Skin epidermis (tissue), 12 donors: ENCODE measurements around the gene PLEKHG4.

Source experiments
- H3K27ac ChIP-seq, 21 experiments: fragments of 200-600 bp; sonication (generic) in 11 of 21; one replicate each; pipeline ENCODE4 v1.5.0; 2020; ENCODE audit warnings: mild to moderate bottlenecking in 3 of 21, inconsistent platforms in 2 of 21, moderate library complexity in 2 of 21
- H3K4me3 ChIP-seq, 7 experiments: fragments of 200-600 bp; sonication (generic) in 2 of 7; one replicate each; pipeline ENCODE4 v1.5.0; 2020; ENCODE audit warnings: inconsistent platforms in 2 of 7, mild to moderate bottlenecking in 2 of 7, moderate library complexity in 1 of 7

PLEKHG4 gene

GRCh38 chr16:67257486-67258160 is 21.7 kb upstream of the PLEKHG4 start:
- Histone ChIP-seq H3K27ac (no peak overlapping the region), H3K4me3 (no peak overlapping the region)

- no peak overlapping the region for H3K27ac ChIP-seq
- no peak overlapping the region for H3K4me3 ChIP-seq
These were observed 21.0 kb upstream of the PLEKHG4 start for GRCh38 chr16:67258161-67258835.

GRCh38 chr16:67259705-67260104 is 19.6 kb upstream of the PLEKHG4 start:
- Histone ChIP-seq H3K27ac (no peak overlapping the region), H3K4me3 (no peak overlapping the region)

- Histone ChIP-seq H3K27ac (no peak overlapping the region), H3K4me3 (no peak overlapping the region)
These were observed 18.8 kb upstream of the PLEKHG4 start for GRCh38 chr16:67260426-67261063.

GRCh38 chr16:67263201-67263600 is 16.1 kb upstream of the PLEKHG4 start:
- H3K27ac ChIP-seq = no peak overlapping the region
- H3K4me3 ChIP-seq = no peak overlapping the region

- H3K4me3 ChIP-seq = no peak overlapping the region
- H3K27ac ChIP-seq = no peak overlapping the region
These were observed 15.1 kb upstream of the PLEKHG4 start for GRCh38 chr16:67264277-67264676.

- no peak overlapping the region for H3K4me3 ChIP-seq
These were observed 14.5 kb upstream of the PLEKHG4 start for GRCh38 chr16:67264866-67265265.

GRCh38 chr16:67265834-67266233 is 13.5 kb upstream of the PLEKHG4 start:
- Histone ChIP-seq H3K27ac (no peak overlapping the region), H3K4me3 (no peak overlapping the region)

More at GRCh38 chr16:67264866-67265265, 14.5 kb upstream of the PLEKHG4 start:
- no peak overlapping the region for H3K27ac ChIP-seq

GRCh38 chr16:67268136-67268579 is 11.2 kb upstream of the PLEKHG4 start:
- Histone ChIP-seq H3K27ac (no peak overlapping the region), H3K4me3 (no peak overlapping the region)

GRCh38 chr16:67269766-67270165 is 9.6 kb upstream of the PLEKHG4 start:
- Histone ChIP-seq H3K4me3 (no peak overlapping the region), H3K27ac (no peak overlapping the region)

GRCh38 chr16:67270931-67271338 is 8.4 kb upstream of the PLEKHG4 start:
- no peak overlapping the region for H3K27ac ChIP-seq
- H3K4me3 ChIP-seq = no peak overlapping the region

- Histone ChIP-seq H3K4me3 (no peak overlapping the region), H3K27ac (no peak overlapping the region)
These were observed 7.9 kb upstream of the PLEKHG4 start for GRCh38 chr16:67271446-67271845.

GRCh38 chr16:67275321-67275720 is 4.0 kb upstream of the PLEKHG4 start:
- Histone ChIP-seq H3K27ac (no peak overlapping the region), H3K4me3 (no peak overlapping the region)

- Histone ChIP-seq H3K4me3 (peak overlapping the region in 2 of 7 experiments; percentile 13 to 76), H3K27ac (peak overlapping the region in 19 of 21 experiments; percentile 12 to 94 (median 83))
These were observed 1.9 kb upstream of the PLEKHG4 start for GRCh38 chr16:67277294-67277998.

GRCh38 chr16:67277999-67278772 is 1.1 kb upstream of the PLEKHG4 start:
- Histone ChIP-seq H3K4me3 (peak overlapping the region; percentile 46 to 87 (median 59)), H3K27ac (peak overlapping the region in 20 of 21 experiments; percentile 12 to 94 (median 82))

- Histone ChIP-seq H3K4me3 (peak overlapping the region; percentile 46 to 87 (median 59)), H3K27ac (peak overlapping the region; percentile 8 to 94 (median 82))
These were observed 498 bp upstream of the PLEKHG4 start for GRCh38 chr16:67278773-67279295.

- H3K27ac ChIP-seq = peak overlapping the region in 5 of 21 experiments; percentile 76 to 90 (median 86)
- peak overlapping the region in 5 of 7 experiments; percentile 46 to 87 (median 74) for H3K4me3 ChIP-seq
These were observed 1.0 kb downstream of the PLEKHG4 start for GRCh38 chr16:67280090-67281015.
